ENCODE measurements around the gene TEX12. TPM values are rescaled to one million over a fixed set of nuclear protein-coding genes. Genes with fewer than 3 reads are reported as not detected.

The TEX12 gene
- total RNA-seq, 4 donors from 2014 or later = 2.4 TPM; not detected in 3

DNA sequence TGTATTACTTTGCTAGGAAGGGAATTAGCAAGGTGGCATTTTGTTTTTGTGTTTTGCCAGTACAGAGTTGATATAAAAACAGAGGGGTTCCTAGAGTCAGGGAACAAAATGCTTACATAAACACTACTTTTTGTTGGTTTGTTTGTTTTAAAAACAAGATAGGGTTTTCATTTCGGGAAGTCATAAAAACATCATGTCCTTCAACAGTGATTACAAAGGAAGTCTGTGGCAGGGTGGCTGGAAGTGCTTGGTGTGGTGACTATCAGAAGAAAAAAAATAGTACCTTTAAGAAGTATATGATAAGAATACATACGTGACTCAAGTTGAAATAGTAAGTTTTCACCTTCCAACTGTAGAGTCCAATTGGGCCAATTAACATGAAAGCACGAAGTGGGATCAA is 2.1 kb upstream of the TEX12 start:
- WGBS, 2 donors = 51 to 52% methylated on average over 3 of the region's 3 CpGs
- TF ChIP-seq POLR2A (IDR thresholded peaks at IDR 0.05) (no peak), EP300 (IDR thresholded peaks at IDR 0.05) (no peak)
- TF ChIP-seq, protein P1, sequence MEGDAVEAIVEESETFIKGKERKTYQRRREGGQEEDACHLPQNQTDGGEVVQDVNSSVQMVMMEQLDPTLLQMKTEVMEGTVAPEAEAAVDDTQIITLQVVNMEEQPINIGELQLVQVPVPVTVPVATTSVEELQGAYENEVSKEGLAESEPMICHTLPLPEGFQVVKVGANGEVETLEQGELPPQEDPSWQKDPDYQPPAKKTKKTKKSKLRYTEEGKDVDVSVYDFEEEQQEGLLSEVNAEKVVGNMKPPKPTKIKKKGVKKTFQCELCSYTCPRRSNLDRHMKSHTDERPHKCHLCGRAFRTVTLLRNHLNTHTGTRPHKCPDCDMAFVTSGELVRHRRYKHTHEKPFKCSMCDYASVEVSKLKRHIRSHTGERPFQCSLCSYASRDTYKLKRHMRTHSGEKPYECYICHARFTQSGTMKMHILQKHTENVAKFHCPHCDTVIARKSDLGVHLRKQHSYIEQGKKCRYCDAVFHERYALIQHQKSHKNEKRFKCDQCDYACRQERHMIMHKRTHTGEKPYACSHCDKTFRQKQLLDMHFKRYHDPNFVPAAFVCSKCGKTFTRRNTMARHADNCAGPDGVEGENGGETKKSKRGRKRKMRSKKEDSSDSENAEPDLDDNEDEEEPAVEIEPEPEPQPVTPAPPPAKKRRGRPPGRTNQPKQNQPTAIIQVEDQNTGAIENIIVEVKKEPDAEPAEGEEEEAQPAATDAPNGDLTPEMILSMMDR (IDR thresholded peaks at IDR 0.05) = no peak

DNA sequence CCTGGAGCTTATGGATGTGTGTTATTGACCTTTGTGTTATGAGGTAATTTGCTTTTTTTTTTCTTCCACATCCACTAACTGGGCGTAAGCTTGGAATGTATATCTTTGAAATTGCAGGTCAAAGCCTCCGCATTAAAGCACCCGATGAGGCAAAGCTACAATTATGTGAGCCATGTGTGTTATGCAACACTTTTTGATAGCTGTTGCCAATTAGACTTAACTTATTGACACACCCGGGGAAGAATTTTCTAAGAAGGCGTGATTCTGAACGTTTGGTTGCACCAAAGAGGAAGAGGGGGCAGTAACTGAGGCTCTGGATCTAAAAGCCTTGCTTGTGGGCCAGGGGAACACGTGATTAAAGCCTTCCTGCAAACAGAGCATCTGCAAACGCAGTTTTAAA is 610 bp upstream of the TEX12 start:
- no peaks in the 10 kb centered on the region for H3K27me3 ChIP-seq
- H3K9me3 ChIP-seq = no peaks in the 10 kb centered on the region
- no peak overlapping the region for H3K4me3 ChIP-seq
- peak in 1 of 2 donors; percentile 25 for TF ChIP-seq EP300 (IDR thresholded peaks at IDR 0.05)
- TF ChIP-seq, protein P1 (IDR thresholded peaks at IDR 0.05) = no peak
- no peak for TF ChIP-seq POLR2A (IDR thresholded peaks at IDR 0.05)
- H3K27ac ChIP-seq = peak overlapping the region in 1 of 4 donors; percentile 64
- H3K4me1 ChIP-seq = peaks cover 0 to 16% (median 0%) of the 10 kb centered on the region in 4 donors
- peak in 1 of 2 donors; percentile 31 for DNase-seq (ENCODE audit: low spot score in 2 of 2)
- H3K36me3 ChIP-seq = no peaks in the 10 kb centered on the region
- WGBS, 2 donors = 47 to 61% methylated on average over 8 of the region's 8 CpGs

More for the DNA sequence above, 2.1 kb upstream of the TEX12 start:
- H3K27ac ChIP-seq = peak overlapping the region in 2 of 4 donors; percentile 42 to 75
- peaks cover 0 to 30% (median 2%) of the 10 kb centered on the region in 4 donors for H3K4me1 ChIP-seq
- no peaks in the 10 kb centered on the region for H3K36me3 ChIP-seq
- no peak overlapping the region for H3K4me3 ChIP-seq
- DNase-seq (ENCODE audit: low spot score in 2 of 2) = no peak
- no peaks in the 10 kb centered on the region for H3K9me3 ChIP-seq
- H3K27me3 ChIP-seq = no peaks in the 10 kb centered on the region

DNA sequence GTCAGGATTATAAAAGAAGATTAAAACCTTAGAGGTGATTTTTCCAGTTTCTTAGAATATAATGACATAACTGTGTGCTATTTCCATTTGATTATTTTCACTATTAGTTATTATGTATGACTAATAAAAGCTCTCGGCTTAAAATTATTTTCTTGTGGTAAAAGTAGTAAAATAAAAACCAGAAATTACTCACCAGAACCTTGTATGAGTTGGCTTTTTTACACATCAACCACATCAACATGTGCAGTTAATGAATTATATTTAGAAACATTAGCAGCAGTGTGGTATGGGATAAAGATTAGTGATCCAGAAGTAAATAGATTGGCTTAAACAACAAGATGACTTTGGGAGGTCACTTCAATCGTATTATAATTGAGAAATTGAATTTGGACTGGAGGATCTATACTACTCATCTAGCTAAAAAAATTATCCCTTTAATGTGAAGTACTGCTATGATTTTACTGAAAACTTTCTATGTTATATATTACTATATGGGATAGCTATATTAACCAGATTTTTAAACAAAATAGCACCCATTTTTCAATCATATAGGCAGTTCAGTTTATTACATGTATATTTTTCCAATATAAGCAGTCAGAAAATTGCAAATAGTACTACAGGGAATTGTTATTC is 5.3 kb downstream of the TEX12 start:
- H3K4me3 ChIP-seq = no peak overlapping the region
- WGBS, 2 donors = 49 to 68% methylated on average over 2 of the region's 2 CpGs
- H3K4me1 ChIP-seq = peaks cover 0 to 17% (median 5%) of the 10 kb centered on the region in 4 donors
- H3K9me3 ChIP-seq = no peaks in the 10 kb centered on the region
- DNase-seq (ENCODE audit: low spot score in 2 of 2) = no peak
- TF ChIP-seq EP300 (IDR thresholded peaks at IDR 0.05) (no peak), POLR2A (IDR thresholded peaks at IDR 0.05) (no peak)
- TF ChIP-seq, protein P1 (IDR thresholded peaks at IDR 0.05) = no peak
- no peaks in the 10 kb centered on the region for H3K27me3 ChIP-seq
- H3K36me3 ChIP-seq = no peaks in the 10 kb centered on the region
- no peak overlapping the region for H3K27ac ChIP-seq

DNA sequence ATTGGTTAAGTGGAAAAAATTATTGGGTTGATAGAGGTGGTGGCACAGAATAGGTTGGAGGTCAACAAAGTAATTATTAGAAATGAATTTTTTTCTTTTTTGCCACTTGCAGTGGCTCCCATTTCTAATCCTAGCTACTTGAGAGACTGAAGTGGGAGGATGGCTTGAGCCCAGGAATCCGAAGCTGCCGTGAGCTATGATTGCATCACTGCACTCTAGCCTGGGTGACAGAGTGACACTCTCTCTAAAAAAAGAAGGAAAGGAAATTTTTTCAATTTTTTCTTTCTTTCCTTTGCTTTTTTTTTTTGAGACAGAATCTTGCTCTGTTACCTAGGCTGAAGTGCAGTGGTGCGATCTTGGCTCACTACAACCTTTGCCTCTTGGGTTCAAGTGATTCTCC is 6.0 kb downstream of the TEX12 start:
- TF ChIP-seq, protein P1 (IDR thresholded peaks at IDR 0.05) = no peak
- TF ChIP-seq POLR2A (IDR thresholded peaks at IDR 0.05) = no peak
- no peak for TF ChIP-seq EP300 (IDR thresholded peaks at IDR 0.05)
- Histone ChIP-seq H3K36me3 (no peaks in the 10 kb centered on the region), H3K27ac (no peak overlapping the region), H3K27me3 (no peaks in the 10 kb centered on the region), H3K4me1 (peaks cover 0 to 17% (median 5%) of the 10 kb centered on the region in 4 donors), H3K4me3 (no peak overlapping the region), H3K9me3 (no peaks in the 10 kb centered on the region)
- WGBS, 2 donors = 52 to 66% methylated on average over 3 of the region's 3 CpGs
- no peak for DNase-seq (ENCODE audit: low spot score in 2 of 2)

DNA sequence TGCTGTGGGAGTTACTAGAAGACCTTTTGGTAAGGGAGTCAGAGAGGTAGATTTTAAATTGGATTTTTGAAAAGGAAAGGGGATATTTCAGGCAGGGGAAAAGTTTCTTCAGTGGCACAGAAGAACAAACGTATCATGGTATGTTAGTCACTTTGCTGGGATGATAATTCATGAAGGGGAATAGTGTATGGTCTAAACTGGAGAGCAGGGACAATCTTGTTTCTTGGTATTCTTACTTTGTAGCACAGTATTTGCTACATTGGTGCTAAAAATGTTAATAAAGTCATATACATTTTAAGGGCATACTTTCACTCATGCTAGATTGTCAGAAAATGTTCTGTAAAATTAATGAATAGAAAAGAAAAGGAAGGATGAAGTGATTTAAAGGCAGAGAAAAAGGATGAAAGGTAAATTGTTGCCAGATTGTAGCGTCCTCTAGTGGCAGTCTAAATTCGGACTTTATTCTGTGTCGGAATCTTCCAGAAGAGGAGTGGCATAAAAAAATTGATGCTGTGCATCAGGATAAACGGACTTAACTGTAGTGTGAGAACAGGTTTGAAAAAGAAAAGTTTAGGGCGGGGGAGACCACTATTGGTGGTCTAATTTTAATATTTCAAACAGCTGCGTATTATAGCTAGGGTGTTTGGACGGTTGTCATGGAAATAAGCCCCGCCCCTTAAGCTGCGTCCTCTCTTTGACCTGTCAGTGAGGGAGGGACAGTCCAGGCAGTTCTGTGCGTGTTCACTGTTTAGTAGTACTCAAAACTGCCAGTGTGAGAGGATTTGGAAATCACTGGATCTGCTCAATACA is 7.8 kb downstream of the TEX12 start, which contains the start of gene BCO2:
Gene BCO2, plus strand, starts transcription at position 724 of the 810 bp plus-strand sequence. CDS start 90 bp downstream, outside the sequence.
- 2% methylated on average over 11 of the region's 11 CpGs for WGBS, 2 donors
- Histone ChIP-seq H3K27me3 (no peaks in the 10 kb centered on the region), H3K4me3 (peak within 1 kb of the TSS; percentile 30 to 51 (median 34)), H3K36me3 (no peaks in the 10 kb centered on the region), H3K27ac (peak within 1 kb of the TSS; percentile 56 to 82 (median 65)), H3K4me1 (peaks cover 0 to 17% (median 5%) of the 10 kb centered on the region in 4 donors), H3K9me3 (no peaks in the 10 kb centered on the region)
- DNase-seq (ENCODE audit: low spot score in 2 of 2) = peak; percentile 82 to 91
- TF ChIP-seq POLR2A (IDR thresholded peaks at IDR 0.05) (peak in 1 of 2 donors; percentile 31), EP300 (IDR thresholded peaks at IDR 0.05) (peak; percentile 54 to 60)
- TF ChIP-seq, protein P1 (IDR thresholded peaks at IDR 0.05) = peak; percentile 78 to 92 (median 85)

Measured in tibial nerve (tissue), 4 donors.